HG03378 (cell line): ENCODE measurements around the gene KIRREL3.

ENCODE experiments used
- ATAC-seq: cut with Tn5 transposase; IDR thresholded peaks from one replicate; pipeline ENCODE4 v1.9.1; 2021; ENCODE audit warnings: mild to moderate bottlenecking, moderate library complexity; ENCODE audit not compliant: unreplicated experiment

Gene KIRREL3

DNA sequence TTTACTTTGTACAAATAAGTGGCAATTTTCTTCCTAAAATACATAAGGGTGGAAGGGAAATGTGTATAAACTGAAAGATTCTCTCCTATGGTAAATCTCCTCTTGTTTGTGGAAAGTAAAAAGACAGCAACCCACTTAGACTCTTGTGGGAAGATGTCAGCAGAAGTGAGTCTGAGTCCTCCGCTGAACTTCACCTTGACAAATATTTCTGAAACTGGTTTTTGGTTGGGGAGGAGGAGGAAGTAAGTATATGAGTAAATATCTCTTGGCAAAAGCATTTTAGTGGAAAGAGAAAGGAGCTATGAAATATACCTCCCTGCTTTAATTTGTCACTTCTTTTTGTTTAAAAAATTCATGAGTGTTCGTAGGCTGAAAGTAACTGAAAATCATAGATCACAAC lies 196.2 kb downstream of the KIRREL3 start:
- no peak for ATAC-seq

GRCh38 chr11:126800009-126800408 lies 200.6 kb downstream of the KIRREL3 start:
- ATAC-seq = no peak

- no peak for ATAC-seq
These were observed 203.0 kb downstream of the KIRREL3 start for GRCh38 chr11:126797457-126798169.

DNA sequence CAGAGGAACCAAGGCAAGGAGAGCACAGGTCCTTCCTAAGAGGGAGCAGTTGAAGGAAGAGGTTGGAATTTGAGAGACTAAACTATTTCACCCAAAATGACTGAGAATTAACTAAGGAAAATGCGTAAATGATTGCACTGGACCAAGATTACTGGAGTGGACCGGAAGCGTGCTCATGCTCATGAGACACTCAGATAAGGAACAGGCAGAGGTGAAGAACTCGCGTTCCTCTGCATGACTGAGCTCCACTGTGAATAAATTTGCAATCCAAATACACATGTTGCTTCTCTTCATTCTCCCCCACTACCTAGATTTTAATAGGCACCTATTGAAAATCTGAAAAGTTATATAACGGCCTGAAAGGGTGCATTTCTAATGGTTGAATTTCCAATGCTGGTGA lies 207.0 kb downstream of the KIRREL3 start:
- no peak for ATAC-seq

DNA sequence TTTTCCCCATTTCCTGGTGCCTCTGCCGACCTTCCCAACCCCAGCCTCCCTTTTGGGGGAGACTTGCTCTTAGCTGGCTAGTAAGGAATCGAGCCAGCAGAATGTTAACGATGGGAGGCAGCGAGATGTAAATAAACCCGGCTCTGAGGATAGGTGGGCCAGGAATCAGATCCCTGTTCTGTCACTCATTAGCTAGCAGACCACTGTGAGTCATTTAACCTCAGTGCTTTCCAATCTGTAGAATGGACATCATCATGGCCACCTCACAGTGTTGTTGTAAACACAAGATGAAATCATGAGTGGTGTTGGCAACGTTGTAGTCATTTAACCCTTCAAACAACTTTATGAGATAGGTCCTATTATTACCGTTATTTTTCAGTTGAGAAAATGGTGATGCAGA lies 208.6 kb downstream of the KIRREL3 start:
- no peak for ATAC-seq

GRCh38 chr11:126791446-126791845 lies 209.1 kb downstream of the KIRREL3 start:
- no peak for ATAC-seq

DNA sequence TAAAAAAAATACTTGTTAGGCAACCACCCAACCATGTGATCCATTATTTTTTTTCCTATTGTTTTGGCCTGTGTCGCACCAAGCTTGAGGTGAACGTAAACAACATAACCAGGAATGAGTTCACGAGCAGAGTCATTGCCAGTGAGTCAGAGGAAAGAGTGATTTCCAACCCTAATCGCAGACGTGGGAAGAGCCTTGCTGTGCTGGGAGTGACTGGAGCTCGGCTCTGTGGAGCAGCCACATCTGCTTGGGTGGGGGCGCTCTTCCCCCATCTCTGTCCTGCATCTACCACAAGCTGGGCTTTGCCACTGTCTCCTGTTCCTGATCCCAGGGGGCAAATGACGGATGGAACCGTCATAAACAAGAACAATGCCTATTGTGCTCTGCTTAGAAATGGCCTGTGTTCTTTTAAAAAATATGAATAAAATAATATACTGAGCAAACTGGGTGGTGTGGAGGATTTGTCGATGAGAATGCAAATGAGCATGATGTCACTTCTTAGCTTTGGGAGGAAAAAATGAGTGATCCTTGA lies 210.0 kb downstream of the KIRREL3 start:
- ATAC-seq = no peak

- no peak for ATAC-seq
These were observed 217.8 kb downstream of the KIRREL3 start for GRCh38 chr11:126782810-126783209.

- ATAC-seq = no peak
These were observed 218.6 kb downstream of the KIRREL3 start for GRCh38 chr11:126781942-126782341.

GRCh38 chr11:126776119-126776518 lies 224.5 kb downstream of the KIRREL3 start:
- no peak for ATAC-seq

DNA sequence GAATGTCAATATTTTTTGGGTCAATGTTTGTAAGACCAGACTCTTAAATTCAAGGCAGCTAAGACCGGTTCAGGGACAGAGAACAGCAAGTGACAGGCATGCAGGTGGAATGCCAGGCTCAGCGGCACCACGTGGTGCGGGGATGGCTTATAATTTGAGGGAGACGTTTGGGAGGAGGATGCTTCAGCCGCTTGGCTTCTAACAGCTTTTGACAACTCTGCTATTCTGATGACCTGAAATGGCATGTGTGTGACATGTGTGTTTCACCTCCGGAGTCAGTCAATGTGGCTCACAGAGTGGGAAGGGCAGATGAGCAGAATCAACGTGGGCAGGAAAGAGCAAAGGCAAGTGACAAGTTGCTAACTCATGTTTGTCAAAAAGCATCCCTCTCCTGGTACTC lies 228.3 kb downstream of the KIRREL3 start:
- no peak for ATAC-seq

- no peak for ATAC-seq
These were observed 231.9 kb downstream of the KIRREL3 start for GRCh38 chr11:126768702-126769101.

- ATAC-seq = no peak
These were observed 234.1 kb downstream of the KIRREL3 start for GRCh38 chr11:126766440-126766839.

- ATAC-seq = no peak
These were observed 235.4 kb downstream of the KIRREL3 start for GRCh38 chr11:126765196-126765595.

GRCh38 chr11:126764231-126764630 lies 236.3 kb downstream of the KIRREL3 start:
- ATAC-seq = no peak

GRCh38 chr11:126756855-126757254 lies 243.7 kb downstream of the KIRREL3 start:
- ATAC-seq = no peak

DNA sequence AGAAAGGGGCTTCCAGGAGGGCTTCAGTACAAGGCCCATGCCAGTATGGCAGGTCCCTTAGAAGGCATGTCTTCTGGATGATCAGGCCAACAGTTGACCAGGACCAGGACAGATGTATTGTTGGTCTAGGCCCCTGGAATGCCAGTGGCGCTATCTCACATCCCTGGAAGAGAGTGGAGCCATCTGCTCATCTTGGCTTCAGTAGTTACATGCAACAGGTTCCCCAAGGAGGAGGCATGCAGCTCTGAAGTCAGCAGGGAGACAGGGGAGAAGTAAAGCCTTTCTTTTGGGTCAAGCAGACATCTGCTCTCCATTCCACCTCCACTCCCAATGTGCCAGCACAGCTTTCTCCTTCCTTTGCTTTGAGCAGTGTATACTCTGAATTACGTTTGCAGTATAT lies 244.1 kb downstream of the KIRREL3 start:
- ATAC-seq = no peak

DNA sequence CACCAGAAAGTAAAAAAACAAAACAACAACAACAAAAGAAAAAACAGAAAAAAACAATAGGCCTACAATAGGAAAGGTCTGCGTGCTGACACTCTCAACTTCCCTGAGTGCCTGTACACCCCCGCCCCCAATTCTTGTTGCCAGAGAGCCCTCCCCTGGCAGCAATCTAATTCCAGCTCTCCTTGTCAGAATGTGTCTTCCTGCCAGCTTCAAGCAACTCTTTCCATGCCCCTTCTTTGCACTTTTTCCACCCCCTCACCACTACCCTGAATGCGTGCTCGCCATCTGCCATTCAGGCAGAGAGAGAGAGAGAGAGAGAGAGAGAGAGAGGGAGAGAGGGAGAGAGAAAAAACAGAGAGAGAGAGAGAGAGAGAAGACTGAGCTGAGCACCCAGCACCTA lies 245.0 kb downstream of the KIRREL3 start:
- no peak for ATAC-seq

DNA sequence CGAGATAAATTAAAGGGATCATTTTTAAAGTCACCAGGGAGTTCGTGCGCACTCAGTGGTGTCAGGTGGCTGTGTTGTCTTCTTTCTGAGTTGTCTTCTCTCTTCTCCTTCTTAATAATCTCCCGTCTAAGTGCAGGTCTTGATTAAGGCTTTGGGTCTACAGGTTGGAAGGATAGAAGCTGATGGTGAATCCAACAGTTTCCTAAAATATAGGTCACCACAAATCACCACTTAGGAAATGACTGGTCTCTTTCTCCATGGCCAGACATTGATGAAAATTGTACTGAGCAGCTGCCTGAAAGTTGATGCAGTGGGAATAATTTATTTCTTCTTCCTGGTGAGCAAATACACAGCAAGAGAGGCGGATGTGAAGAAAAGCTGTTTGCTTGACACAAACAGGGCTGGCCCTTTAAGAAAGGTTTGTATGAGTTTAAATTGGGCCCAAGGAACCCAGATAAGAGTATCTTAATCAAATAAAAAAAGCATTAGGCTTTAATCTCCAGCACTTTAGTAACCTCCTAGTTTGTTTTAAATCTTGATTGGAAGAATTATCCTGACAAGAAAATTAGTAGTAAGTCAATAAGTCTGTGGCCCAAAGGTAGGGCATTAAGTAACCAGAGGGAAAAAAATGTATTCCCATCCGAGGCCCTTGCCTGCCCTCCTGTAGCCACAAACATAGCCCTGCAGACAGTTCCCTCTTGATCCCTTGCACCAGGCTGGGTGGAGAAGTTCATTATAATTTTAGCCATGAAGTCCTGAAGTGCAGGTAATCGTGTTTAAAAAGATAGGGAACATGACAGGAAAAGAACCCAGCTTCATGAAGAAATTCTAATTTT lies 245.8 kb downstream of the KIRREL3 start:
- ATAC-seq = no peak

DNA sequence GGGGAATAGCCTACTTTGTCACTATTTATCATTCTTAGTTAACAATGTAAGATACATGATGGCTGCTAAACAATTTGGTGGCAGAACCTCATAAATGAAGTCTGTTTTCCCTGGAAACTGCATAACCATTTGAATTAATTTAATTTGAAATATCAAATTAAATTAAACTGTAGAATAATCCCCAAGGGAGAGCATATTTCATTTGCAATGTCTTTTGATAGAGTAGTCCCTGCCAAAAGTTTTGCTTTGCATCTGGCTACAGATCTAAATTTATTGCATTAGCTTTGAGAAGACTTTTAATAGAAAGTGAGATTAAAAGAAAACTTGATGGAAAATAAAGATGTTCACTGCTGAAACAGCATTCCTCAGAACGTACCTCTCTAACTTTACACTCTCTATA lies 246.6 kb downstream of the KIRREL3 start:
- no peak for ATAC-seq

- no peak for ATAC-seq
These were observed 249.3 kb downstream of the KIRREL3 start for GRCh38 chr11:126751242-126751641.

DNA sequence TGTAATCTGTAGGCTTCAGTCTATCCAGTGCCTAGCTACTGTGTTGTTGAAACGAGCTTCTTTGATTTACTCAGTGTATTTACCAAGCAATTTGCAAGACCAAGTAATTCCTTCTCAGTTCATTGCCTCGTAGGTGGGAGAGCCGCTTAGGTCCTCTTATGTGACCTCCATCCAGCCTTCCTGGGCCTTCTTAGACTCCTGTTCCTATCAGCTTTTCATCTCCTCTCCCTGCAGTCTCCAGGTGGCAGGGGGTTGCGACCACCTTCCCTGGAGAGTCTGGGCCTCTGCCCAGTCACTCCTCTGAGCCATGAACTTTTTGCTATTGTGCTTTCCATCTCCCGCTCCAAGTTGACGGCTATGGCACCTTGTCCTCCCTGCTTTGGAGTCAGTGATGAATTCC lies 251.8 kb downstream of the KIRREL3 start:
- ATAC-seq = no peak
